K562 (cell line): ENCODE results near the gene CREB3L1. TPM values are rescaled to one million over a fixed set of nuclear protein-coding genes. Genes with fewer than 3 reads are reported as not detected.

Experiments
- E2F3 ChIP-seq: fragments of 250-450 bp; sonication (Bioruptor Pico); IDR thresholded peaks from 2 replicates; pipeline ENCODE4 v1.4.0; 2020; ENCODE audit warnings: mild to moderate bottlenecking
- EZH2 ChIP-seq: IDR thresholded peaks from 2 replicates; pipeline ENCODE4 v1.6.1; 2012; ENCODE audit warnings: low read depth, mild to moderate bottlenecking, inconsistent platforms, low read length, borderline replicate concordance
- FOXP4 ChIP-seq: sonication (generic); formaldehyde crosslinking; IDR thresholded peaks from 2 replicates; pipeline ENCODE4 v1.8.0; 2022; ENCODE audit warnings: mild to moderate bottlenecking, missing genetic modification reagents, borderline replicate concordance
- GABPB1 ChIP-seq: sonication (generic); formaldehyde crosslinking; IDR thresholded peaks from 2 replicates; pipeline ENCODE4 v1.8.0; 2022; ENCODE audit warnings: mild to moderate bottlenecking, missing genetic modification reagents
- IRF9 ChIP-seq: fragments of 450-650 bp; IDR thresholded peaks from 2 replicates; pipeline ENCODE4 v1.6.1; 2016; ENCODE audit warnings: missing biosample characterization, missing genetic modification characterization
- KDM1A ChIP-seq, 2 experiments: fragments of 450-650 bp; IDR thresholded peaks; 2 replicates each; pipeline ENCODE4 v1.6.1; 2016; ENCODE audit warnings: mild to moderate bottlenecking in 2 of 2
- MTA1 ChIP-seq: fragments of 450-650 bp; IDR thresholded peaks from 2 replicates; pipeline ENCODE4 v1.6.1; 2017; ENCODE audit warnings: borderline replicate concordance
- MTA2 ChIP-seq: fragments of 450-650 bp; IDR thresholded peaks from 2 replicates; pipeline ENCODE4 v1.6.1; 2016; ENCODE audit warnings: low read depth
- NFYB ChIP-seq: IDR thresholded peaks from 2 replicates; pipeline ENCODE4 v1.6.1; 2011; ENCODE audit warnings: mild to moderate bottlenecking, moderate library complexity; ENCODE audit not compliant: insufficient read length; ENCODE audit errors: extremely low read depth
- NUFIP1 ChIP-seq: fragments of 450-650 bp; IDR thresholded peaks from 2 replicates; pipeline ENCODE4 v1.6.1; 2018; ENCODE audit not compliant: partially characterized antibody
- PHTF2 ChIP-seq: fragments of 250-450 bp; sonication (Bioruptor Pico); IDR thresholded peaks from 2 replicates; pipeline ENCODE4 v1.5.0; 2021; ENCODE audit warnings: mild to moderate bottlenecking
- POLR2B ChIP-seq: fragments of 450-650 bp; IDR thresholded peaks from 2 replicates; pipeline ENCODE4 v1.6.1; 2018; ENCODE audit warnings: low read depth; ENCODE audit not compliant: partially characterized antibody
- POLR3A ChIP-seq: IDR thresholded peaks from 2 replicates; pipeline ENCODE4 v1.6.1; 2011; ENCODE audit warnings: borderline replicate concordance, mild to moderate bottlenecking, moderate library complexity; ENCODE audit not compliant: insufficient read length, insufficient read depth; ENCODE audit errors: extremely low read depth
- RUNX1 ChIP-seq: sonication (generic); IDR thresholded peaks from 2 replicates; pipeline ENCODE4 v1.6.1; 2016; ENCODE audit warnings: antibody characterized with exemption, low read depth
- SMAD1 ChIP-seq: fragments of 150-350 bp; IDR thresholded peaks from 2 replicates; pipeline ENCODE4 v1.6.1; 2014; ENCODE audit warnings: low read length, low read depth; ENCODE audit not compliant: partially characterized antibody
- STAT5A ChIP-seq: IDR thresholded peaks from 2 replicates; pipeline ENCODE4 v1.6.1; 2012; ENCODE audit warnings: low read length, inconsistent platforms, borderline replicate concordance
- TEAD1 ChIP-seq, 2 experiments: fragments of 450-650 bp in 1 of 2; sonication (generic) in 1 of 2; formaldehyde crosslinking; IDR thresholded peaks; 2 replicates each; pipeline versions ENCODE4 v1.4.0 to v1.8.0; 2020 to 2022; ENCODE audit warnings: mild to moderate bottlenecking in 2 of 2, missing genetic modification reagents in 1 of 2
- ZNF239 ChIP-seq: fragments of 250-450 bp; sonication (Bioruptor Pico); IDR thresholded peaks from 2 replicates; pipeline ENCODE4 v1.4.0; 2020; ENCODE audit warnings: mild to moderate bottlenecking
- ZNF518B ChIP-seq: fragments of 250-450 bp; sonication (Bioruptor Pico); IDR thresholded peaks from 2 replicates; pipeline ENCODE4 v1.5.0; 2021; ENCODE audit warnings: mild to moderate bottlenecking, moderate library complexity
- ZNF695 ChIP-seq: fragments of 450-650 bp; formaldehyde crosslinking; IDR thresholded peaks from 2 replicates; pipeline ENCODE4 v1.4.0; 2020; ENCODE audit warnings: mild to moderate bottlenecking, moderate library complexity
- polyA plus RNA-seq, 8 experiments: library from polyadenylated mRNA; depleted of rRNA in 4 of 8; stranded (reverse) in 5 of 8; unstranded in 3 of 8; fragments of >200 nt; fragmentation: Nextera tagmentation in 2 of 8; fragmentation: Illumina TruSeq in 1 of 8; extraction: Ambion mirVana in 2 of 8; extraction: Trizol in 1 of 8; gene quantifications; 2 replicates each; pipeline versions ENCODE4 v1.2.1 to v1.2.3, GENCODE V29; 2011 to 2014; ENCODE audit warnings: inconsistent platforms in 1 of 8, missing spikeins in 1 of 8
- total RNA-seq, 7 experiments: library from RNA; depleted of rRNA in 6 of 7; stranded (reverse); fragments of >200 nt in 6 of 7; fragmentation: Illumina TruSeq in 2 of 7; extraction: Trizol in 2 of 7; gene quantifications; 2 replicates each; pipeline versions ENCODE4 v1.2.1 to v1.2.3, GENCODE V29; 2011 to 2021; ENCODE audit warnings: low replicate concordance in 1 of 7

The CREB3L1 gene
- total and polyA plus RNA-seq, 9 of the 15 experiments (the other 6 are each of a cell fraction or from before 2014, with no cell fraction given), result 1.2 to 27.6 (median 3.7) TPM

GRCh38 chr11:46242952-46243795 lies 34.3 kb upstream of the CREB3L1 start (continued):
- TF ChIP-seq NUFIP1 (no peak), MTA2 (no peak), STAT5A (peak; percentile 65; the same call in 1 of the 2 replicates), NFYB (no peak), TEAD1 (CRISPR knock-in tag; IDR thresholded peaks at IDR 0.05) (0 out of 4 replicates have a peak, but pooled peaks have one; percentile 22 to 50), FOXP4 (CRISPR knock-in tag) (0 out of 2 replicates have a peak, but pooled peaks have one; percentile 54), IRF9 (tag) (peak; percentile 97), KDM1A (IDR thresholded peaks at IDR 0.05) (no peak), RUNX1 (no peak), ZNF239 (CRISPR knock-in tag) (no peak; the same call in 1 of the 2 replicates), ZNF518B (CRISPR knock-in tag) (no peak), PHTF2 (no peak), POLR2B (peak; percentile 88), EZH2 (no peak), MTA1 (peak; percentile 34; the same call in 1 of the 2 replicates), GABPB1 (peak; percentile 72), SMAD1 (peak; percentile 61), POLR3A (no peak), ZNF695 (CRISPR knock-in tag) (no peak), E2F3 (CRISPR knock-in tag) (no peak)
